Fibroblast of lung (primary cell): Measurements from ENCODE around the gene CNN2.

Experiments
- CTCF ChIP-seq, 2 donors: IDR thresholded peaks in 1 of 2; conservative IDR thresholded peaks in 1 of 2; 1 replicate in 1 of 2; 2 replicates in 1 of 2; pipeline ENCODE4 v1.5.1; 2011 to 2012; ENCODE audit warnings: low read length in 2 of 2, control low read depth in 1 of 2, inconsistent platforms in 1 of 2, low read depth in 1 of 2, mild to moderate bottlenecking in 1 of 2
- EZH2 ChIP-seq: IDR thresholded peaks from 2 replicates; pipeline ENCODE4 v1.5.1; 2012; ENCODE audit warnings: low read length, control low read depth, mild to moderate bottlenecking; ENCODE audit errors: missing control alignments

GRCh38 chr19:1026783-1027649 lies 608 bp downstream of the CNN2 start:
- TF ChIP-seq CTCF (conservative IDR thresholded peaks at IDR 0.05 in 1 of 2, IDR thresholded peaks at IDR 0.05 in 1 of 2; ENCODE audit: low read depth in 1 of 2, low read length in 2 of 2), result no peak
- no peak for TF ChIP-seq EZH2
